HL-60 (cell line): Measurements from ENCODE around the gene SEC11C.

Experiments
- DNase-seq, 2 experiments: peaks; one replicate each; pipeline ENCODE4 v3.0.0-alpha.2; 2010 to 2020; ENCODE audit warnings: low read depth in 1 of 2, low spot score in 1 of 2
- H3K27ac ChIP-seq: fragments of 250-450 bp; sonication (Bioruptor Pico); replicated peaks from 2 replicates; pipeline ENCODE4 v1.5.1; 2020; ENCODE audit warnings: mild to moderate bottlenecking, moderate library complexity
- H3K27me3 ChIP-seq: fragments of 250-450 bp; sonication (Bioruptor Pico); 2 replicates; pipeline ENCODE4 v1.5.1; 2021; ENCODE audit warnings: mild to moderate bottlenecking, moderate library complexity; ENCODE audit not compliant: insufficient read depth, poor library complexity, severe bottlenecking
- H3K4me3 ChIP-seq: replicated peaks from 2 replicates; pipeline ENCODE4 v1.5.1; 2011; ENCODE audit warnings: mild to moderate bottlenecking, control low read depth, low read length; ENCODE audit not compliant: insufficient read depth
- GABPA ChIP-seq: IDR thresholded peaks from 2 replicates; pipeline ENCODE4 v1.6.1; 2012; ENCODE audit warnings: low read depth
- POLR2AphosphoS5 ChIP-seq: IDR thresholded peaks from 2 replicates; pipeline ENCODE4 v1.6.1; 2012; ENCODE audit warnings: low read depth
- REST ChIP-seq: IDR thresholded peaks from 2 replicates; pipeline ENCODE4 v1.6.1; 2012; ENCODE audit warnings: low read depth; ENCODE audit not compliant: insufficient replicate concordance
- SPI1 ChIP-seq: IDR thresholded peaks from 2 replicates; pipeline ENCODE4 v1.6.1; 2012; ENCODE audit warnings: low read depth, mild to moderate bottlenecking, borderline replicate concordance
- TF ChIP-seq, protein P1 (sequence below): IDR thresholded peaks from one replicate; pipeline ENCODE4 v1.5.1; 2011; ENCODE audit warnings: low read length, control low read depth, inconsistent platforms; ENCODE audit not compliant: insufficient read depth

Gene SEC11C

DNA sequence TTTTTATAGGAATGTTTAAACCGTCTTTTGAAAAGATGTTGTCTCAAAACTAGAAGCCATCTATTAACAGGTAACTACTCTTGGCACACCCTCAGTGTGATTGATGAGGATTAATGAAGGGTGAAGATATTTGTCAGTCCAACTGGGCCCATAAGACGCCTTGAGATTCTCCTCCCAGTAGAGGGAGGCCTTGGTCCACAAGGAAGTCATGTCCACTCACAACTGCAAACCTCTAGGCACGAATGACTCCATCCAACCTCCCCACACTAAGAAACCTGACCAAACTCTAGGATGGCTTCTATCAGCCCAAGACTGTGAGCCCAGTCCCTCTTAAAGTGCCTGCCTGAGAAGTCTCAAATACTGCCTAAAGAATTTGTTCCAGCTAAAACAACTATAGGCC is 61.1 kb downstream of the SEC11C start:
- H3K27ac ChIP-seq = no peak overlapping the region
- no peak for DNase-seq
- H3K4me3 ChIP-seq = no peak overlapping the region
- TF ChIP-seq, protein P1, sequence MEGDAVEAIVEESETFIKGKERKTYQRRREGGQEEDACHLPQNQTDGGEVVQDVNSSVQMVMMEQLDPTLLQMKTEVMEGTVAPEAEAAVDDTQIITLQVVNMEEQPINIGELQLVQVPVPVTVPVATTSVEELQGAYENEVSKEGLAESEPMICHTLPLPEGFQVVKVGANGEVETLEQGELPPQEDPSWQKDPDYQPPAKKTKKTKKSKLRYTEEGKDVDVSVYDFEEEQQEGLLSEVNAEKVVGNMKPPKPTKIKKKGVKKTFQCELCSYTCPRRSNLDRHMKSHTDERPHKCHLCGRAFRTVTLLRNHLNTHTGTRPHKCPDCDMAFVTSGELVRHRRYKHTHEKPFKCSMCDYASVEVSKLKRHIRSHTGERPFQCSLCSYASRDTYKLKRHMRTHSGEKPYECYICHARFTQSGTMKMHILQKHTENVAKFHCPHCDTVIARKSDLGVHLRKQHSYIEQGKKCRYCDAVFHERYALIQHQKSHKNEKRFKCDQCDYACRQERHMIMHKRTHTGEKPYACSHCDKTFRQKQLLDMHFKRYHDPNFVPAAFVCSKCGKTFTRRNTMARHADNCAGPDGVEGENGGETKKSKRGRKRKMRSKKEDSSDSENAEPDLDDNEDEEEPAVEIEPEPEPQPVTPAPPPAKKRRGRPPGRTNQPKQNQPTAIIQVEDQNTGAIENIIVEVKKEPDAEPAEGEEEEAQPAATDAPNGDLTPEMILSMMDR = no peak
- no peak for TF ChIP-seq GABPA
- no peak for TF ChIP-seq REST
- no peak for TF ChIP-seq SPI1
- no peak for TF ChIP-seq POLR2AphosphoS5
- H3K27me3 ChIP-seq = peaks cover 22% of the 10 kb centered on the region

GRCh38 chr18:59202258-59202820 is 62.7 kb downstream of the SEC11C start:
- TF ChIP-seq POLR2AphosphoS5 (no peak), SPI1 (no peak)
- H3K4me3 ChIP-seq = no peak overlapping the region
- DNase-seq = no peak
- peaks cover 22% of the 10 kb centered on the region for H3K27me3 ChIP-seq
- no peak overlapping the region for H3K27ac ChIP-seq

DNA sequence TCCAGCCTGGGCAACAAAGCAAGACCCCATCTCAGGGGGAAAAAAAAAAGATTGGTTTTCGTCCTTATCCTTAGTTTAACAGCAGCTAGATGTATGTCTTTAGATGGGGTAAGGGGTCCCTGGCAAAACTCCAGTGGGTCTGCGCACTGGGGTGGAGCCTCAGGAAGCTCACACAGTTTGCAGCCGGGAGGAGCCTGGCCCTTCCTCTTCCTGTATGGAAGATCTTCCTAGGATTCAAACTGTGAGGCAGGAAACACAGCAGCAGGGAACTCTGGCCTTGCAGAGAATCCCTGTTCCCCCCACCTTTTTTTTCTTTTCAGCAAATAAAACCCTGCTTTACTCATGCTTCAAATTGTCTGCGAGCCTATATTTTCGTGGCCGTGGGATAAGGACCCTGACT is 67.8 kb downstream of the SEC11C start:
- no peak for TF ChIP-seq POLR2AphosphoS5
- Histone ChIP-seq H3K27ac (no peak overlapping the region), H3K4me3 (no peak overlapping the region), H3K27me3 (peaks cover 20% of the 10 kb centered on the region)
- no peak for DNase-seq
